GM23248 (cell line): ENCODE measurements around the gene CDY1B. TPM values are rescaled to one million over a fixed set of nuclear protein-coding genes. Genes with fewer than 3 reads are reported as not detected.
"Not testable (repeated sequence)": the region's sequence is repeated elsewhere in the genome, so short reads cannot be mapped to it uniquely, and the experiment has no call there.

Source experiments
- DNase-seq: peaks from one replicate; pipeline ENCODE4 v3.0.0-alpha.2; 2015
- H2AFZ ChIP-seq: fragments of 200-600 bp; sonication (generic); 2 replicates; pipeline ENCODE4 v1.6.1; 2016; ENCODE audit warnings: antibody characterized with exemption
- H3F3A ChIP-seq: fragments of 200-600 bp; sonication (generic); 2 replicates; pipeline ENCODE4 v1.6.1; 2016; ENCODE audit warnings: mild to moderate bottlenecking, antibody characterized with exemption, mixed run types; ENCODE audit not compliant: insufficient read depth
- H3K27ac ChIP-seq: fragments of 200-600 bp; sonication (generic); 2 replicates; pipeline ENCODE4 v1.5.1; 2016; ENCODE audit warnings: mild to moderate bottlenecking
- H3K27me3 ChIP-seq: fragments of 200-600 bp; sonication (generic); replicated peaks from 2 replicates; pipeline ENCODE4 v1.6.1; 2016; ENCODE audit warnings: mild to moderate bottlenecking; ENCODE audit not compliant: insufficient read depth
- H3K36me3 ChIP-seq: fragments of 200-600 bp; sonication (generic); 2 replicates; pipeline ENCODE4 v1.6.1; 2016; ENCODE audit warnings: low read depth, mild to moderate bottlenecking
- H3K4me1 ChIP-seq: fragments of 200-600 bp; sonication (generic); 2 replicates; pipeline ENCODE4 v1.6.1; 2016; ENCODE audit warnings: mild to moderate bottlenecking; ENCODE audit not compliant: insufficient read depth
- H3K4me2 ChIP-seq: fragments of 200-600 bp; sonication (generic); one replicate; pipeline ENCODE4 v1.6.1; 2016; ENCODE audit warnings: mild to moderate bottlenecking; ENCODE audit not compliant: unreplicated experiment
- H3K4me3 ChIP-seq: fragments of 200-600 bp; sonication (generic); 2 replicates; pipeline ENCODE4 v1.5.1; 2016; ENCODE audit warnings: mild to moderate bottlenecking
- H3K79me2 ChIP-seq: fragments of 200-600 bp; sonication (generic); 2 replicates; pipeline ENCODE4 v1.6.1; 2016; ENCODE audit warnings: mild to moderate bottlenecking; ENCODE audit not compliant: insufficient read depth
- H3K9ac ChIP-seq: fragments of 200-600 bp; sonication (generic); 2 replicates; pipeline ENCODE4 v1.6.1; 2016; ENCODE audit warnings: mild to moderate bottlenecking
- H3K9me2 ChIP-seq: fragments of 200-600 bp; sonication (generic); 2 replicates; pipeline ENCODE4 v1.6.1; 2016; ENCODE audit warnings: mixed run types, mild to moderate bottlenecking, moderate library complexity; ENCODE audit not compliant: insufficient read depth
- H3K9me3 ChIP-seq: fragments of 200-600 bp; sonication (generic); one replicate; pipeline ENCODE4 v1.6.1; 2017; ENCODE audit warnings: low read depth
- H4K20me1 ChIP-seq: fragments of 200-600 bp; sonication (generic); 2 replicates; pipeline ENCODE4 v1.6.0; 2016; ENCODE audit not compliant: insufficient read depth
- WGBS, 2 experiments: methylation state at CpG; one replicate each; pipeline ENCODE4 v1.1.6; 2015 to 2017; ENCODE audit warnings: low lambda C conversion rate in 2 of 2, low coverage in 1 of 2; ENCODE audit errors: missing lambda C conversion rate in 2 of 2; 5-methylcytosine and 5-hydroxymethylcytosine counted together
- in situ Hi-C: fragments of 300-500 bp; cut with MboI; formaldehyde crosslinking; loops from 2 replicates; pipeline ENCODE4 v1.15.0; 2020
- polyA plus RNA-seq: library from polyadenylated mRNA; unstranded; fragments of >200 nt; fragmentation: Nextera tagmentation; extraction: Ambion mirVana; gene quantifications from 2 replicates; pipeline ENCODE4 v1.2.1, GENCODE V29; 2016
- total RNA-seq: library from RNA; depleted of rRNA; stranded (reverse); fragments of >200 nt; shearing (Covaris generic); gene quantifications from 2 replicates; pipeline ENCODE4 v1.2.3, GENCODE V29; 2014; rRNA removed

Gene CDY1B, protein sequence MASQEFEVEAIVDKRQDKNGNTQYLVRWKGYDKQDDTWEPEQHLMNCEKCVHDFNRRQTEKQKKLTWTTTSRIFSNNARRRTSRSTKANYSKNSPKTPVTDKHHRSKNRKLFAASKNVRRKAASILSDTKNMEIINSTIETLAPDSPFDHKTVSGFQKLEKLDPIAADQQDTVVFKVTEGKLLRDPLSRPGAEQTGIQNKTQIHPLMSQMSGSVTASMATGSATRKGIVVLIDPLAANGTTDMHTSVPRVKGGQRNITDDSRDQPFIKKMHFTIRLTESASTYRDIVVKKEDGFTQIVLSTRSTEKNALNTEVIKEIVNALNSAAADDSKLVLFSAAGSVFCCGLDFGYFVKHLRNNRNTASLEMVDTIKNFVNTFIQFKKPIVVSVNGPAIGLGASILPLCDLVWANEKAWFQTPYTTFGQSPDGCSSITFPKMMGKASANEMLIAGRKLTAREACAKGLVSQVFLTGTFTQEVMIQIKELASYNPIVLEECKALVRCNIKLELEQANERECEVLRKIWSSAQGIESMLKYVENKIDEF
- total RNA-seq (not detected in 2 replicates), polyA plus RNA-seq (not detected in 2 replicates)

DNA sequence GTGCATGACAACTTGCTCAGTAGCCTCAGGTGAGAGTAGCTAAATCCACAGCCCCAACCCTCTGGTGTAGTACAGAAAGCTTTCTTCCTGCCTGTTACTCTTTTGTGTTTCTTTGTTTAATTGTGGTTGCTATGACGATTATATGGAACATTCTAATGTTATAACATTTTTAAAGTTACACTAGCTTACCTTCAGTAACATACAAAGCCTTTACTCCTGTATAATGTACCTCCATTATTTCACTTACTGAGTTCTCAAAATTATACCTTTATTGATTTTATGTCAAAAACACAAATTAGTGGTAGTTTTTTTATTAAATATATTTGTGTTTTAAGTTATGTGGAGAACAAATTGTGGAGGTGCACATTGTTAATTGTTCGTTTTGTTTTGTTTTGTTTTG, at the start of gene CDY1B:
Gene CDY1B (minus strand): TSS at position 101 of the 400 bp plus-strand sequence. CDS start 331 bp downstream, outside the sequence.
- H3K27ac ChIP-seq, H2AFZ ChIP-seq, H3K9me2 ChIP-seq, H3K9me3 ChIP-seq, H3K36me3 ChIP-seq, H4K20me1 ChIP-seq, H3K4me3 ChIP-seq, H3F3A ChIP-seq, DNase-seq, H3K4me2 ChIP-seq, H3K79me2 ChIP-seq, H3K9ac ChIP-seq, in situ Hi-C loops, H3K4me1 ChIP-seq, H3K27me3 ChIP-seq: not testable (repeated sequence)
- no CpG with 5 or more reads among the region's 2 CpGs for WGBS, 2 experiments

DNA sequence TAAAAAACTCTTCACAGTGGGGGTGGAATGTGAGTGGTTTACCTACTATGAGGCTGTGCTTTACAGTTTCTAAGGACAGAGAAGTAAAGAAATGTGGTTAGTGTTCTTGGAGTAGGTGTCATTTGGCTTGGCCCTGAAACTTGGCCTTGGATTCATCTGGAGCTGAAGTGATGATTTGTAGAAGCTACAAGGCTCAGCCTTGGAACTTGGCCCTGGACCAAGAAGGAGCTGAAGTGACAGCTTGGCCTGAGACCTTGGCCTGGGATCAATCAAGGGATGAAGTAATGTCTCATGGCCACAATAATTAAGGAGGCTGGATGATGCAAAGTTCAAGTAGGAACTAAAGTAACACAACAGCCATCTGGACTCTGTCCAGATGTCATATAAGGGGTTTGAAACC, 1.7 kb upstream of the CDY1B start:
- in situ Hi-C loops, H4K20me1 ChIP-seq, H2AFZ ChIP-seq, H3K27ac ChIP-seq, H3K9me2 ChIP-seq, H3F3A ChIP-seq, H3K79me2 ChIP-seq, H3K9me3 ChIP-seq, H3K27me3 ChIP-seq, H3K4me2 ChIP-seq, H3K4me1 ChIP-seq, H3K36me3 ChIP-seq, H3K4me3 ChIP-seq, H3K9ac ChIP-seq, DNase-seq: not testable (repeated sequence)

DNA sequence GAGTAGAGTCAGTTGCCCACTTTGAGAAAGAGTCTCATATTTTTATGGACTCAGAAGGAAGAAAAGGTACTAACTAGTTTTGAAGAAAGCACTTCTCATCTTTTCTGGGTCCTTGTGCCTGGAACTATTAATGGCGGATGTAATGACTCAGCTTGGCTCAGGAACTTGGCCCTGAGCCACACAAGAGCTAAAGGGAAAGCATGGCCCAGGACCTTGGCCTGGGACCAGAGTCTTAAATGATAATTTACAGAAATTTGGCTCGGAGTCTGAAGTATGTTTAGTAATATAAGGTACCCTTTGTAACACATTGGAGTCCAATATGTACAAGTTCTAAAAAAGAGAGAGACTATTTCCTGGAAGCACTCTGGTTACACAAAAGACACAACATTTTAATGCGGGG, 4.6 kb downstream of the CDY1B start:
- in situ Hi-C loops, H3K4me1 ChIP-seq, H3K79me2 ChIP-seq, H3K9me3 ChIP-seq, H3F3A ChIP-seq, H3K4me2 ChIP-seq, DNase-seq, H3K36me3 ChIP-seq, H4K20me1 ChIP-seq, H3K27me3 ChIP-seq, H3K9me2 ChIP-seq, H2AFZ ChIP-seq, H3K27ac ChIP-seq, H3K4me3 ChIP-seq, H3K9ac ChIP-seq: not testable (repeated sequence)
- WGBS, 2 experiments, result no CpG with 5 or more reads among the region's 3 CpGs

DNA sequence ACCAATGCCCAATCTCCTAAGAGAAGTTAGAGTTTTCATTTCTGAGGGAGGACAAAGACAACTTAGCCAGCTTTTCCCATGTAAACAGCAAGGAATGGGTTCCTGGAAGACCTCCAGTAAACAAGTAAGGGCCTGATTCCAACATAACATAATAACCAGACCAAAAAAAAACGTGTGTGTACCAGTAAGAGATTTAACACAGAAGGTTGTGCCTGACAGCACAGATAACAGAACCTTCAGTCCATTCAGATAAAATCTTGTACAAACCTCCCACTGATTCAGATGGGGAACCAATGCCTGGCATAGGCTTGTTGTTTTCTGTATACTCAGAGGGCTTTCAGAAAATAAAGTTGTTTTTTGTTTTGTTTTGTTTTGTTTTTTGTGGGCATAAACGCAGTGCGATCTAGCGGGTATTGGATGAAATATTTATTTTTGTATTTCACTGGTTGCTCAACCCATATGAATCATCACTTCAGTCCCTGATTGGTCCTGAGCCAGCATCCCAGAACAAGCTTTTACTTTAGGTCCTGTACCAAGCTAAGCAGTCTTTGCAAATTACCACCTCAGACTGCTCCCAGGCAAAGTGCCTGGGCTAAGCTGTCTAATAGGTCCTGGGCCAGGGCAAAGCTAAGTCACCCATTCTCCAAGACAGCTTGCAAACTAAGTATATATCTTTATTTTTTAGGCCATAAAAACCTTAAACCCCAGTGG, 8.7 kb downstream of the CDY1B start:
- H3K4me2 ChIP-seq, H3K36me3 ChIP-seq, H2AFZ ChIP-seq, in situ Hi-C loops, H3K27me3 ChIP-seq, H3K27ac ChIP-seq, H3K9me2 ChIP-seq, H3K4me1 ChIP-seq, H3K4me3 ChIP-seq, H3F3A ChIP-seq, H3K79me2 ChIP-seq, H3K9ac ChIP-seq, H4K20me1 ChIP-seq, H3K9me3 ChIP-seq, DNase-seq: not testable (repeated sequence)
- no CpG with 5 or more reads among the region's 4 CpGs for WGBS, 2 experiments

DNA sequence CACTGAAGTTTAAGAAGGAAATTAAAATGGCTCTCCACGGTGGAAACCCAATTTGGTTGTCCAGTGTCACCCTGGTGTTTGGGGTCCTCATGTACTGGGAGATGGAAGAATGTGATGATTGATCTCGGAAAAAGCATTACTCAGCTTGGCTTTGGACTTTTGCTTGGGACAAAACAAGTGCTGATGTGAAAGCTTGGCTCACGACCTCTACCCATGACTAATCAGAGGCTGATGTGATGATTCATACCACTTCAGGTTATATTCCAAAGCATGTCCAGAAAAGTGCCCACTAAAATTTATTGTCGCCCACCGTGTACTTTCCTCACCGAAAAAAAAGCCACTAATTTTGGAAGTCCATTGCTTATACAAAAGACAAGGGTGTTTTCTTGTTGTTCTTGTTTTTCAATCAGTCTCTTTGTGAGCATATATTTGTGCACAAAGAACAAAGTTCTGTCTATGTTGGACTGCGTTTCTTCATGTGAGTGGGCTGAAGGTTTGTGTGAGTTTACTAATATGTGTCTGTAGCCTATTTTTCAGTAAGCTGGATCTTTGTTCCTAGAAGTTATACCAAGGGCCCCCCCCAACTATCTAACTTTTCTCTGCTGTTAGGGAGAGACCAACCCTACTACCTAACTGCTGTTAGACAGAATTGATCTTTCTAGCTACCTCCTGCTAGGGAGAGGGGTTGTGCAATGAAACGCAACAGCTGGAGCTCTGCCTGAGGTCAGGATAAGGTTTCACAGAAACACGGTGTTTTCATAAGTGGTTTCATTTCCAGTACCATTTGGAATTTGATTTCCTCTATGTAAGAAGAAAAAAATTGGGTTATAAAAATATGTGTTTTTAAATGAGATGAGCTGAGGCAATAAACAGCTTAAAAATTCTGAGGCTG, 21.4 kb downstream of the CDY1B start:
- H3K27me3 ChIP-seq, H2AFZ ChIP-seq, H3K79me2 ChIP-seq, H3K36me3 ChIP-seq, in situ Hi-C loops, H4K20me1 ChIP-seq, H3K9ac ChIP-seq, H3K27ac ChIP-seq, H3K4me1 ChIP-seq, DNase-seq, H3K9me3 ChIP-seq, H3K9me2 ChIP-seq, H3K4me3 ChIP-seq, H3F3A ChIP-seq, H3K4me2 ChIP-seq: not testable (repeated sequence)
- no CpG with 5 or more reads among the region's 9 CpGs for WGBS, 2 experiments
